Stimulated activated effector memory CD8-positive, alpha-beta T cell treated with anti-CD3 and anti-CD28 coated beads, Interleukin-12 subunit alpha, Interleukin-12 subunit beta, amount 100 ng/mL, for 72 hours (primary cell): Measurements from ENCODE around the gene MTA3.

Source experiments
- ATAC-seq: fragments of 150-1000 bp; cut with Tn5 transposase; 2 replicates; pipeline ENCODE4 v1.10.0; 2021
- DNase-seq, 2 donors: peaks; one replicate each; pipeline ENCODE4 v3.0.0; 2021 to 2022; ENCODE audit warnings: low spot score in 2 of 2
- H3K27ac Mint-ChIP-seq: one replicate; pipeline ENCODE4 v1.8.0; 2022; ENCODE audit warnings: mild to moderate bottlenecking, mixed read lengths
- H3K36me3 Mint-ChIP-seq: one replicate; pipeline ENCODE4 v1.8.0; 2022; ENCODE audit warnings: mild to moderate bottlenecking, mixed read lengths
- H3K4me1 Mint-ChIP-seq: one replicate; pipeline ENCODE4 v1.8.0; 2022; ENCODE audit warnings: mixed read lengths
- H3K4me3 Mint-ChIP-seq: one replicate; pipeline ENCODE4 v1.8.0; 2022; ENCODE audit warnings: mild to moderate bottlenecking, mixed read lengths
- H3K9me3 Mint-ChIP-seq: one replicate; pipeline ENCODE4 v1.8.0; 2022; ENCODE audit warnings: mixed read lengths

Gene MTA3

GRCh38 chr2:42568401-42569115, at the start of gene MTA3:
MTA3 (plus strand) TSS chr2:42568632; CDS start chr2:42568746, 114 bp downstream.
- Mint-ChIP-seq H3K4me1 (peaks cover 11% of the 10 kb centered on the region), H3K4me3 (peak within 1 kb of the TSS; percentile 83), H3K36me3 (peaks cover 13% of the 10 kb centered on the region), H3K9me3 (no peaks in the 10 kb centered on the region), H3K27ac (peak within 1 kb of the TSS; percentile 97)
- peak; percentile 89 for ATAC-seq
- peak; percentile 53 to 79 for DNase-seq

GRCh38 chr2:42519624-42520023, 48.8 kb upstream of the MTA3 start:
- Mint-ChIP-seq H3K9me3 (no peaks in the 10 kb centered on the region), H3K27ac (no peak overlapping the region), H3K4me1 (no peaks in the 10 kb centered on the region), H3K4me3 (no peak overlapping the region), H3K36me3 (no peaks in the 10 kb centered on the region)
- DNase-seq, result no peak
- no peak for ATAC-seq

GRCh38 chr2:42522035-42522434, 46.4 kb upstream of the MTA3 start:
- DNase-seq (no peak), ATAC-seq (no peak)
- Mint-ChIP-seq H3K36me3 (no peaks in the 10 kb centered on the region), H3K27ac (no peak overlapping the region), H3K9me3 (no peaks in the 10 kb centered on the region), H3K4me3 (no peak overlapping the region), H3K4me1 (no peaks in the 10 kb centered on the region)

GRCh38 chr2:42523341-42523740, 45.1 kb upstream of the MTA3 start:
- Mint-ChIP-seq H3K27ac (no peak overlapping the region), H3K36me3 (no peaks in the 10 kb centered on the region)
- ATAC-seq, result no peak

GRCh38 chr2:42532397-42532796, 36.0 kb upstream of the MTA3 start:
- no peaks in the 10 kb centered on the region for H3K4me1 Mint-ChIP-seq
- ATAC-seq (no peak), DNase-seq (no peak)
- no peak overlapping the region for H3K4me3 Mint-ChIP-seq
- no peaks in the 10 kb centered on the region for H3K9me3 Mint-ChIP-seq
- H3K36me3 Mint-ChIP-seq, result no peaks in the 10 kb centered on the region
- no peak overlapping the region for H3K27ac Mint-ChIP-seq

More at GRCh38 chr2:42523341-42523740, 45.1 kb upstream of the MTA3 start:
- DNase-seq, result no peak
- Mint-ChIP-seq H3K4me3 (no peak overlapping the region), H3K9me3 (no peaks in the 10 kb centered on the region), H3K4me1 (no peaks in the 10 kb centered on the region)

- no peaks in the 10 kb centered on the region for H3K36me3 Mint-ChIP-seq
- no peaks in the 10 kb centered on the region for H3K4me1 Mint-ChIP-seq
- H3K9me3 Mint-ChIP-seq, result no peaks in the 10 kb centered on the region
- H3K27ac Mint-ChIP-seq, result no peak overlapping the region
- DNase-seq, result no peak
- ATAC-seq, result no peak
- no peak overlapping the region for H3K4me3 Mint-ChIP-seq
Measured at GRCh38 chr2:42537493-42537892, 30.9 kb upstream of the MTA3 start.

GRCh38 chr2:42542871-42543270, 25.6 kb upstream of the MTA3 start:
- ATAC-seq (no peak), DNase-seq (no peak)
- Mint-ChIP-seq H3K4me3 (no peak overlapping the region), H3K9me3 (no peaks in the 10 kb centered on the region), H3K36me3 (no peaks in the 10 kb centered on the region), H3K4me1 (no peaks in the 10 kb centered on the region), H3K27ac (no peak overlapping the region)

- DNase-seq, result no peak
- Mint-ChIP-seq H3K4me3 (no peak overlapping the region), H3K4me1 (no peaks in the 10 kb centered on the region), H3K36me3 (no peaks in the 10 kb centered on the region), H3K9me3 (no peaks in the 10 kb centered on the region), H3K27ac (no peak overlapping the region)
- no peak for ATAC-seq
Measured at GRCh38 chr2:42545023-42545721, 23.3 kb upstream of the MTA3 start.

- Mint-ChIP-seq H3K27ac (no peak overlapping the region), H3K4me3 (no peak overlapping the region), H3K36me3 (no peaks in the 10 kb centered on the region), H3K4me1 (no peaks in the 10 kb centered on the region), H3K9me3 (no peaks in the 10 kb centered on the region)
- DNase-seq (no peak), ATAC-seq (no peak)
Measured at GRCh38 chr2:42545841-42546390, 22.5 kb upstream of the MTA3 start.

GRCh38 chr2:42547014-42547413, 21.4 kb upstream of the MTA3 start:
- Mint-ChIP-seq H3K27ac (peak overlapping the region; percentile 21), H3K4me3 (no peak overlapping the region), H3K36me3 (no peaks in the 10 kb centered on the region), H3K9me3 (no peaks in the 10 kb centered on the region), H3K4me1 (no peaks in the 10 kb centered on the region)
- ATAC-seq (no peak), DNase-seq (no peak)

- no peak overlapping the region for H3K4me3 Mint-ChIP-seq
- no peaks in the 10 kb centered on the region for H3K9me3 Mint-ChIP-seq
- H3K36me3 Mint-ChIP-seq, result no peaks in the 10 kb centered on the region
- H3K27ac Mint-ChIP-seq, result no peak overlapping the region
- ATAC-seq, result no peak
- DNase-seq, result no peak
- no peaks in the 10 kb centered on the region for H3K4me1 Mint-ChIP-seq
Measured at GRCh38 chr2:42547446-42548295, 20.8 kb upstream of the MTA3 start.

- no peak overlapping the region for H3K27ac Mint-ChIP-seq
- ATAC-seq (no peak), DNase-seq (no peak)
- H3K4me3 Mint-ChIP-seq, result no peak overlapping the region
- H3K4me1 Mint-ChIP-seq, result no peaks in the 10 kb centered on the region
- no peaks in the 10 kb centered on the region for H3K9me3 Mint-ChIP-seq
- H3K36me3 Mint-ChIP-seq, result no peaks in the 10 kb centered on the region
Measured at GRCh38 chr2:42550870-42551269, 17.6 kb upstream of the MTA3 start.

GRCh38 chr2:42554392-42554791, 14.0 kb upstream of the MTA3 start:
- DNase-seq, result no peak
- H3K4me3 Mint-ChIP-seq, result no peak overlapping the region
- no peak overlapping the region for H3K27ac Mint-ChIP-seq
- H3K36me3 Mint-ChIP-seq, result no peaks in the 10 kb centered on the region
- H3K9me3 Mint-ChIP-seq, result no peaks in the 10 kb centered on the region
- no peaks in the 10 kb centered on the region for H3K4me1 Mint-ChIP-seq
- no peak for ATAC-seq

GRCh38 chr2:42556315-42556890, 12.0 kb upstream of the MTA3 start:
- no peaks in the 10 kb centered on the region for H3K4me1 Mint-ChIP-seq
- H3K36me3 Mint-ChIP-seq, result no peaks in the 10 kb centered on the region
- H3K9me3 Mint-ChIP-seq, result no peaks in the 10 kb centered on the region
- DNase-seq (no peak), ATAC-seq (peak; percentile 31)
- no peak overlapping the region for H3K4me3 Mint-ChIP-seq
- no peak overlapping the region for H3K27ac Mint-ChIP-seq

GRCh38 chr2:42557306-42557705, 11.1 kb upstream of the MTA3 start:
- H3K9me3 Mint-ChIP-seq, result no peaks in the 10 kb centered on the region
- no peak for ATAC-seq
- no peaks in the 10 kb centered on the region for H3K36me3 Mint-ChIP-seq
- H3K27ac Mint-ChIP-seq, result no peak overlapping the region
- H3K4me1 Mint-ChIP-seq, result no peaks in the 10 kb centered on the region
- DNase-seq, result no peak
- H3K4me3 Mint-ChIP-seq, result no peak overlapping the region
